K562 (cell line): ENCODE measurements around the gene TRAPPC13. TPM values are rescaled to one million over a fixed set of nuclear protein-coding genes. Genes with fewer than 3 reads are reported as not detected.

Experiments
- ATAC-seq: fragments of 200-7000 bp; cut with Tn5 transposase; 3 replicates; pipeline ENCODE4 v1.9.1; 2020; ENCODE audit warnings: moderate library complexity
- BruUV-seq: library from RNA; stranded (reverse); fragments of 400-500 nt; replicated peaks from 2 replicates; lab custom pipeline; 2021; lab: Mats Ljungman, UMichigan
- CTCF ChIA-PET: fragments of 300-600 bp; formaldehyde crosslinking; extraction: SDS; loops from one replicate; lab custom pipeline; 2021; ENCODE audit warnings: low intra/inter-chr PET ratio; lab: Yijun Ruan, JAX
- POLR2A ChIA-PET: fragments of 300-600, 350-650 bp; sonication (Branson Sonifier 250); formaldehyde crosslinking; extraction: SDS; loops from one replicate; lab custom pipeline; 2021; ENCODE audit warnings: antibody characterized with exemption, inconsistent platforms; lab: Yijun Ruan, JAX
- DNase-seq, 4 experiments: peaks; one replicate each; pipeline versions ENCODE4 v3.0.0 to v3.0.0-alpha.2; 2011 to 2018; ENCODE audit warnings: low spot score in 3 of 4, mixed read lengths in 3 of 4; ENCODE audit errors: extremely low read depth in 1 of 4
- FAIRE-seq: peaks from 2 replicates; lab custom pipeline; 2011; peaks lifted over from hg19 to GRCh38; lab: Jason Lieb, UNC
- H2AFZ ChIP-seq: 2 replicates; pipeline ENCODE4 v1.6.0; 2011; ENCODE audit warnings: low read depth, low read length, control low read depth, inconsistent platforms
- H3K27ac ChIP-seq: fragments of 200-600 bp; 3 replicates; pipeline ENCODE4 v1.8.0; 2011; ENCODE audit warnings: low read depth, mild to moderate bottlenecking, control low read depth, inconsistent platforms, low read length, moderate library complexity, mixed read lengths; ENCODE audit errors: extremely low read depth
- H3K27me3 ChIP-seq, 2 experiments: fragments of 300-600 bp in 1 of 2; 2 replicates in 1 of 2; 3 replicates in 1 of 2; pipeline versions ENCODE4 v1.6.0 to v1.8.0; 2011; ENCODE audit warnings: inconsistent platforms in 2 of 2, low read length in 2 of 2, mild to moderate bottlenecking in 1 of 2, mixed read lengths in 1 of 2, moderate library complexity in 1 of 2; ENCODE audit not compliant: control insufficient read depth in 2 of 2, insufficient read depth in 2 of 2
- H3K36me3 ChIP-seq: fragments of 300-600 bp; 3 replicates; pipeline ENCODE4 v1.8.0; 2011; ENCODE audit warnings: mild to moderate bottlenecking, low read length, inconsistent platforms; ENCODE audit not compliant: control insufficient read depth, insufficient read depth
- H3K4me1 ChIP-seq, 2 experiments: fragments of 200-600 bp in 1 of 2; replicated peaks in 1 of 2; 2 replicates in 1 of 2; 3 replicates in 1 of 2; pipeline versions ENCODE4 v1.5.1 to v1.8.0; 2011; ENCODE audit warnings: inconsistent platforms in 2 of 2, low read length in 2 of 2, mild to moderate bottlenecking in 1 of 2, mixed read lengths in 1 of 2, moderate library complexity in 1 of 2; ENCODE audit not compliant: control insufficient read depth in 2 of 2, insufficient read depth in 2 of 2
- H3K4me2 ChIP-seq: 2 replicates; pipeline ENCODE4 v1.6.1; 2011; ENCODE audit warnings: low read length, control low read depth, inconsistent platforms, mixed read lengths; ENCODE audit not compliant: insufficient read depth
- H3K4me3 ChIP-seq: fragments of 200-600 bp; sonication (generic), shearing (Covaris generic); 2 replicates; pipeline ENCODE4 v1.5.1; 2016; ENCODE audit warnings: control low read depth, inconsistent platforms
- H3K79me2 ChIP-seq: fragments of 200-600 bp; 3 replicates; pipeline ENCODE4 v1.8.0; 2011; ENCODE audit warnings: low read length, inconsistent platforms; ENCODE audit not compliant: control insufficient read depth, insufficient read depth
- H3K9ac ChIP-seq, 2 experiments: 2 replicates each; pipeline versions ENCODE4 v1.6.0 to v1.6.1; 2011; ENCODE audit warnings: low read depth in 2 of 2, low read length in 2 of 2, control low read depth in 1 of 2, inconsistent platforms in 1 of 2, mild to moderate bottlenecking in 1 of 2, mixed read lengths in 1 of 2; ENCODE audit not compliant: insufficient read depth in 1 of 2
- H3K9me1 ChIP-seq: one replicate; pipeline ENCODE4 v1.6.0; 2011; ENCODE audit warnings: inconsistent platforms, mild to moderate bottlenecking, low read length, moderate library complexity; ENCODE audit not compliant: control insufficient read depth, insufficient read depth
- H3K9me3 ChIP-seq: replicated peaks from 2 replicates; pipeline ENCODE4 v1.5.1; 2011; ENCODE audit warnings: low read depth, low read length, inconsistent platforms; ENCODE audit not compliant: control insufficient read depth, insufficient read depth
- H4K20me1 ChIP-seq: replicated peaks from 2 replicates; pipeline ENCODE4 v1.6.1; 2011; ENCODE audit warnings: low read length, inconsistent platforms, mixed read lengths; ENCODE audit not compliant: control insufficient read depth, insufficient read depth
- CBX1 ChIP-seq: sonication (generic); IDR thresholded peaks from 2 replicates; pipeline ENCODE4 v1.6.1; 2016; ENCODE audit warnings: antibody characterized with exemption, low read depth, mild to moderate bottlenecking
- DACH1 ChIP-seq: fragments of 450-650 bp; IDR thresholded peaks from 2 replicates; pipeline ENCODE4 v1.6.1; 2018; ENCODE audit not compliant: partially characterized antibody
- NFXL1 ChIP-seq: fragments of 450-650 bp; formaldehyde crosslinking; IDR thresholded peaks from 2 replicates; pipeline ENCODE4 v1.4.0; 2021; ENCODE audit warnings: mild to moderate bottlenecking
- PHB ChIP-seq: fragments of 250-450 bp; sonication (Bioruptor Pico); IDR thresholded peaks from 2 replicates; pipeline ENCODE4 v1.5.0; 2021
- RB1 ChIP-seq: fragments of 450-650 bp; IDR thresholded peaks from 2 replicates; pipeline ENCODE4 v1.6.1; 2017; ENCODE audit warnings: low read depth, mild to moderate bottlenecking
- SAFB ChIP-seq: fragments of 200-400 bp; formaldehyde crosslinking; IDR thresholded peaks from 2 replicates; pipeline ENCODE4 v1.6.1; 2017; ENCODE audit warnings: low read depth, low read length, borderline replicate concordance
- SRSF7 ChIP-seq: fragments of 200-400 bp; formaldehyde crosslinking; optimal IDR thresholded peaks from 2 replicates; pipeline ENCODE3; 2017; ENCODE audit warnings: mild to moderate bottlenecking, low read depth, low read length
- ZNF217 ChIP-seq: sonication (generic); formaldehyde crosslinking; IDR thresholded peaks from 2 replicates; pipeline ENCODE4 v1.8.0; 2022; ENCODE audit warnings: mild to moderate bottlenecking, missing genetic modification reagents
- in situ Hi-C: fragments of 300-500 bp; cut with MboI; formaldehyde crosslinking; loops from 4 replicates; pipeline ENCODE4 v1.15.0; 2018; ENCODE audit warnings: inconsistent platforms, mixed read lengths
- intact Hi-C: fragments of 100-400 bp; cut with micrococcal nuclease; formaldehyde crosslinking; loops from 2 replicates; pipeline ENCODE4 v1.14.2; 2022
- polyA plus RNA-seq, 8 experiments: library from polyadenylated mRNA; depleted of rRNA in 4 of 8; stranded (reverse) in 5 of 8; unstranded in 3 of 8; fragments of >200 nt; fragmentation: Nextera tagmentation in 2 of 8; fragmentation: Illumina TruSeq in 1 of 8; extraction: Ambion mirVana in 2 of 8; extraction: Trizol in 1 of 8; gene quantifications; 2 replicates each; pipeline versions ENCODE4 v1.2.1 to v1.2.3, GENCODE V29; 2011 to 2014; ENCODE audit warnings: inconsistent platforms in 1 of 8, missing spikeins in 1 of 8
- total RNA-seq, 7 experiments: library from RNA; depleted of rRNA in 6 of 7; stranded (reverse); fragments of >200 nt in 6 of 7; fragmentation: Illumina TruSeq in 2 of 7; extraction: Trizol in 2 of 7; gene quantifications; 2 replicates each; pipeline versions ENCODE4 v1.2.1 to v1.2.3, GENCODE V29; 2011 to 2021; ENCODE audit warnings: low replicate concordance in 1 of 7
- TF ChIP-seq, protein P1 (sequence below): fragments of 450-650 bp; formaldehyde crosslinking; IDR thresholded peaks from 2 replicates; pipeline ENCODE4 v1.4.0; 2022; ENCODE audit warnings: mild to moderate bottlenecking, moderate library complexity
- TF ChIP-seq, protein P2 (sequence below), 2 experiments: fragments of 450-650 bp; IDR thresholded peaks; 2 replicates each; pipeline ENCODE4 v1.6.1; 2018; ENCODE audit warnings: mild to moderate bottlenecking in 2 of 2, low read depth in 1 of 2; ENCODE audit not compliant: partially characterized antibody in 2 of 2

The TRAPPC13 gene
- total and polyA plus RNA-seq, 9 of the 15 experiments (the other 6 are each of a cell fraction or from before 2014, with no cell fraction given), result 16.2 to 43.8 (median 24.0) TPM

DNA sequence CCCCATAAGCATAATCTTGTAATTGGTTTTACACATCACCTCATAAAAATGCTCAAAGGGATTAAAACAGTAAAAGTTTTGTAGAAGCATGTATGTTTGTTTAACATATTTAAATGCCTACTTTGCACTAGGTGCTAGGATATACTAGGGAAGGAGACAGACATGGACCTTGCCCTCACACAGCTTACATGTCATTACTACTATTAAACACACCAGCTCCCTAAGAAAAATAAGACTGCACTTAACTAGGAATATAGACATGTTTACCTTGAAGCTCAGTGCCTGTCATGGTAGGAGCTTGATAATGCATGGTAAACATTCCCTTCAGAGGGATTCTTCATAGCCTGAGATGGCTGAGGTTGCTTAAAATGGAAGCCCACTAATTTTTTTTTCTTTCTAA lies 6.2 kb downstream of the TRAPPC13 start:
- Histone ChIP-seq H3K79me2 (peaks cover 43% of the 10 kb centered on the region), H3K27ac (no peak overlapping the region), H2AFZ (no peak overlapping the region), H3K36me3 (peaks cover 27% of the 10 kb centered on the region), H3K27me3 (no peaks in the 10 kb centered on the region), H3K4me1 (peaks cover 0 to 6% of the 10 kb centered on the region in 2 experiments; a peak in 2 of 5 replicates), H3K9me3 (no peaks in the 10 kb centered on the region), H3K4me2 (no peak overlapping the region), H4K20me1 (no peaks in the 10 kb centered on the region), H3K9ac (no peak overlapping the region), H3K9me1 (no peaks in the 10 kb centered on the region), H3K4me3 (no peak overlapping the region)
- TF ChIP-seq, protein P1, sequence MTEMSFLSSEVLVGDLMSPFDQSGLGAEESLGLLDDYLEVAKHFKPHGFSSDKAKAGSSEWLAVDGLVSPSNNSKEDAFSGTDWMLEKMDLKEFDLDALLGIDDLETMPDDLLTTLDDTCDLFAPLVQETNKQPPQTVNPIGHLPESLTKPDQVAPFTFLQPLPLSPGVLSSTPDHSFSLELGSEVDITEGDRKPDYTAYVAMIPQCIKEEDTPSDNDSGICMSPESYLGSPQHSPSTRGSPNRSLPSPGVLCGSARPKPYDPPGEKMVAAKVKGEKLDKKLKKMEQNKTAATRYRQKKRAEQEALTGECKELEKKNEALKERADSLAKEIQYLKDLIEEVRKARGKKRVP, result no peak
- TF ChIP-seq NFXL1 (CRISPR knock-in tag) (no peak), SRSF7 (no peak), ZNF217 (CRISPR knock-in tag) (no peak), DACH1 (no peak), PHB (CRISPR knock-in tag) (no peak), RB1 (no peak), CBX1 (no peak), SAFB (no peak)
- TF ChIP-seq, protein P2, sequence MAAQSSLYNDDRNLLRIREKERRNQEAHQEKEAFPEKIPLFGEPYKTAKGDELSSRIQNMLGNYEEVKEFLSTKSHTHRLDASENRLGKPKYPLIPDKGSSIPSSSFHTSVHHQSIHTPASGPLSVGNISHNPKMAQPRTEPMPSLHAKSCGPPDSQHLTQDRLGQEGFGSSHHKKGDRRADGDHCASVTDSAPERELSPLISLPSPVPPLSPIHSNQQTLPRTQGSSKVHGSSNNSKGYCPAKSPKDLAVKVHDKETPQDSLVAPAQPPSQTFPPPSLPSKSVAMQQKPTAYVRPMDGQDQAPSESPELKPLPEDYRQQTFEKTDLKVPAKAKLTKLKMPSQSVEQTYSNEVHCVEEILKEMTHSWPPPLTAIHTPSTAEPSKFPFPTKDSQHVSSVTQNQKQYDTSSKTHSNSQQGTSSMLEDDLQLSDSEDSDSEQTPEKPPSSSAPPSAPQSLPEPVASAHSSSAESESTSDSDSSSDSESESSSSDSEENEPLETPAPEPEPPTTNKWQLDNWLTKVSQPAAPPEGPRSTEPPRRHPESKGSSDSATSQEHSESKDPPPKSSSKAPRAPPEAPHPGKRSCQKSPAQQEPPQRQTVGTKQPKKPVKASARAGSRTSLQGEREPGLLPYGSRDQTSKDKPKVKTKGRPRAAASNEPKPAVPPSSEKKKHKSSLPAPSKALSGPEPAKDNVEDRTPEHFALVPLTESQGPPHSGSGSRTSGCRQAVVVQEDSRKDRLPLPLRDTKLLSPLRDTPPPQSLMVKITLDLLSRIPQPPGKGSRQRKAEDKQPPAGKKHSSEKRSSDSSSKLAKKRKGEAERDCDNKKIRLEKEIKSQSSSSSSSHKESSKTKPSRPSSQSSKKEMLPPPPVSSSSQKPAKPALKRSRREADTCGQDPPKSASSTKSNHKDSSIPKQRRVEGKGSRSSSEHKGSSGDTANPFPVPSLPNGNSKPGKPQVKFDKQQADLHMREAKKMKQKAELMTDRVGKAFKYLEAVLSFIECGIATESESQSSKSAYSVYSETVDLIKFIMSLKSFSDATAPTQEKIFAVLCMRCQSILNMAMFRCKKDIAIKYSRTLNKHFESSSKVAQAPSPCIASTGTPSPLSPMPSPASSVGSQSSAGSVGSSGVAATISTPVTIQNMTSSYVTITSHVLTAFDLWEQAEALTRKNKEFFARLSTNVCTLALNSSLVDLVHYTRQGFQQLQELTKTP (IDR thresholded peaks at IDR 0.05; ENCODE audit: low read depth in 1 of 2, partially characterized antibody in 2 of 2), result no peak
- DNase-seq (no peak), ATAC-seq (peak; percentile 31; the same call in 1 of the 3 replicates), FAIRE-seq (peak; percentile 26)
- in situ Hi-C loops (no loop called here), intact Hi-C loops (no loop called here)
- ChIA-PET POLR2A (interaction anchor here (0.6 to 0.8 kb wide), 2 partner anchors 10 to 15 kb away, joined by 3 to 5 read pairs; no protein-coding TSS in a partner anchor), CTCF (no interaction called here)
- no TSS peak for BruUV-seq
